H1 (cell line): ENCODE data around the gene ARHGEF4. TPM values are rescaled to one million over a fixed set of nuclear protein-coding genes. Genes with fewer than 3 reads are reported as not detected.

Experiments
- CTCF ChIA-PET: fragments of 300-600 bp; sonication (Branson Sonifier 250); formaldehyde crosslinking; loops from one replicate; lab custom pipeline; 2021; ENCODE audit not compliant: partially characterized antibody; lab: Charles Lee
- POLR2A ChIA-PET: fragments of 300-600 bp; sonication (Branson Sonifier 250); formaldehyde crosslinking; loops from one replicate; lab custom pipeline; 2021; ENCODE audit warnings: inconsistent platforms; ENCODE audit not compliant: partially characterized antibody; lab: Charles Lee
- DNase-seq, 2 experiments: peaks; one replicate each; pipeline versions ENCODE4 v3.0.0 to v3.0.0-alpha.2; 2010 to 2022; ENCODE audit warnings: low spot score in 2 of 2, low read depth in 1 of 2, mixed read lengths in 1 of 2
- FAIRE-seq: peaks from 2 replicates; lab custom pipeline; 2011; peaks lifted over from hg19 to GRCh38; lab: Jason Lieb, UNC
- H2AFZ ChIP-seq: 2 replicates; pipeline ENCODE4 v1.8.1; 2012; ENCODE audit warnings: low read length, inconsistent platforms
- H2AK5ac ChIP-seq: 2 replicates; pipeline ENCODE4 v1.6.1; 2013; ENCODE audit warnings: low read depth, low read length
- H2BK120ac ChIP-seq: replicated peaks from 2 replicates; pipeline ENCODE3; 2013; ENCODE audit warnings: low read depth, low read length, inconsistent platforms
- H2BK12ac ChIP-seq: 2 replicates; pipeline ENCODE4 v1.6.1; 2013; ENCODE audit warnings: low read depth, low read length
- H2BK15ac ChIP-seq: 2 replicates; pipeline ENCODE4 v1.6.1; 2013; ENCODE audit warnings: low read length
- H2BK20ac ChIP-seq: 2 replicates; pipeline ENCODE4 v1.6.1; 2013; ENCODE audit warnings: low read length
- H2BK5ac ChIP-seq: 2 replicates; pipeline ENCODE4 v1.6.1; 2013; ENCODE audit warnings: low read depth, low read length
- H3K14ac ChIP-seq: 2 replicates; pipeline ENCODE4 v1.6.1; 2013; ENCODE audit warnings: inconsistent platforms; ENCODE audit not compliant: insufficient read length
- H3K18ac ChIP-seq: 2 replicates; pipeline ENCODE4 v1.6.1; 2013; ENCODE audit warnings: low read length; ENCODE audit errors: extremely low read depth
- H3K23ac ChIP-seq: 2 replicates; pipeline ENCODE4 v1.6.1; 2013; ENCODE audit warnings: inconsistent platforms; ENCODE audit not compliant: insufficient read length
- H3K23me2 ChIP-seq: 2 replicates; pipeline ENCODE4 v1.6.1; 2013; ENCODE audit warnings: low read depth, low read length
- H3K27ac ChIP-seq: 2 replicates; pipeline ENCODE4 v1.6.1; 2011; ENCODE audit warnings: low read depth, low read length, inconsistent platforms
- H3K27me3 ChIP-seq, 4 experiments: replicated peaks in 1 of 4; 1 replicate in 1 of 4; 2 replicates in 3 of 4; pipeline versions ENCODE4 v1.6.1 to v1.8.1; 2011 to 2013; ENCODE audit warnings: low read length in 3 of 4, mild to moderate bottlenecking in 3 of 4, inconsistent platforms in 2 of 4, mixed read lengths in 2 of 4, moderate library complexity in 1 of 4; ENCODE audit not compliant: control insufficient read depth in 3 of 4, insufficient read depth in 3 of 4; ENCODE audit errors: extremely low read depth in 1 of 4
- H3K36me3 ChIP-seq, 4 experiments: 2 replicates each; pipeline versions ENCODE4 v1.6.1 to v1.8.1; 2011 to 2013; ENCODE audit warnings: mild to moderate bottlenecking in 4 of 4, low read length in 3 of 4, moderate library complexity in 2 of 4, control low read depth in 1 of 4, inconsistent platforms in 1 of 4; ENCODE audit not compliant: insufficient read depth in 4 of 4, control insufficient read depth in 2 of 4
- H3K4ac ChIP-seq: replicated peaks from 2 replicates; pipeline ENCODE3; 2013; ENCODE audit warnings: low read length, low read depth, mixed read lengths, inconsistent platforms; ENCODE audit not compliant: insufficient read length
- H3K4me1 ChIP-seq, 4 experiments: replicated peaks in 1 of 4; 1 replicate in 1 of 4; 2 replicates in 3 of 4; pipeline versions ENCODE4 v1.6.1 to v1.8.1; 2011 to 2013; ENCODE audit warnings: low read length in 3 of 4, inconsistent platforms in 2 of 4, mixed read lengths in 1 of 4; ENCODE audit not compliant: insufficient read depth in 4 of 4, control insufficient read depth in 3 of 4
- H3K4me2 ChIP-seq, 2 experiments: 2 replicates each; pipeline versions ENCODE4 v1.6.1 to v1.8.1; 2011 to 2013; ENCODE audit warnings: low read depth in 2 of 2, low read length in 2 of 2, control low read depth in 1 of 2, inconsistent platforms in 1 of 2, mild to moderate bottlenecking in 1 of 2; ENCODE audit not compliant: insufficient read depth in 1 of 2
- H3K4me3 ChIP-seq, 4 experiments: fragments of 200-600, 300-600 bp in 1 of 4; sonication (generic), shearing (Covaris generic), sonication (Bioruptor Twin) in 1 of 4; 2 replicates each; pipeline versions ENCODE4 v1.5.1 to v1.8.1; 2011 to 2016; ENCODE audit warnings: low read length in 4 of 4, low read depth in 3 of 4, control low read depth in 2 of 4, inconsistent platforms in 2 of 4, mild to moderate bottlenecking in 2 of 4, mixed read lengths in 1 of 4, moderate library complexity in 1 of 4; ENCODE audit not compliant: insufficient read depth in 2 of 4; ENCODE audit errors: extremely low read depth in 1 of 4
- H3K56ac ChIP-seq: replicated peaks from 2 replicates; pipeline ENCODE3; 2013; ENCODE audit warnings: low read depth, mild to moderate bottlenecking, mixed read lengths, low read length, inconsistent platforms; ENCODE audit not compliant: insufficient read length
- H3K79me1 ChIP-seq: 2 replicates; pipeline ENCODE4 v1.6.1; 2013; ENCODE audit warnings: low read depth, low read length, control low read depth
- H3K79me2 ChIP-seq, 2 experiments: 2 replicates each; pipeline versions ENCODE4 v1.6.1 to v1.8.1; 2012 to 2013; ENCODE audit warnings: low read length in 2 of 2, mild to moderate bottlenecking in 2 of 2, inconsistent platforms in 1 of 2; ENCODE audit not compliant: insufficient read depth in 2 of 2, control insufficient read depth in 1 of 2
- H3K9ac ChIP-seq, 4 experiments: replicated peaks in 1 of 4; 1 replicate in 1 of 4; 2 replicates in 3 of 4; pipeline versions ENCODE4 v1.6.1 to v1.8.1; 2011 to 2013; ENCODE audit warnings: low read depth in 3 of 4, low read length in 3 of 4, control low read depth in 2 of 4, mild to moderate bottlenecking in 2 of 4, moderate library complexity in 2 of 4, inconsistent platforms in 1 of 4; ENCODE audit errors: extremely low read depth in 1 of 4
- H3K9me3 ChIP-seq, 2 experiments: 2 replicates each; pipeline versions ENCODE4 v1.6.1 to v1.8.1; 2012 to 2013; ENCODE audit warnings: mild to moderate bottlenecking in 2 of 2, moderate library complexity in 2 of 2, control low read depth in 1 of 2, inconsistent platforms in 1 of 2, low read depth in 1 of 2, low read length in 1 of 2, mixed read lengths in 1 of 2; ENCODE audit not compliant: insufficient read depth in 2 of 2
- H4K20me1 ChIP-seq, 2 experiments: replicated peaks in 1 of 2; 2 replicates each; pipeline versions ENCODE3 to v1.8.1; 2011 to 2013; ENCODE audit warnings: inconsistent platforms in 2 of 2, low read length in 2 of 2, mild to moderate bottlenecking in 1 of 2; ENCODE audit not compliant: insufficient read depth in 2 of 2, control insufficient read depth in 1 of 2
- H4K5ac ChIP-seq: 2 replicates; pipeline ENCODE4 v1.6.1; 2013; ENCODE audit warnings: low read length, low read depth, mixed read lengths, inconsistent platforms; ENCODE audit not compliant: insufficient read length
- H4K8ac ChIP-seq: 2 replicates; pipeline ENCODE4 v1.8.0; 2013; ENCODE audit warnings: mild to moderate bottlenecking, moderate library complexity, low read length, inconsistent platforms; ENCODE audit not compliant: insufficient read depth; ENCODE audit errors: extremely low read depth
- H4K91ac ChIP-seq: replicated peaks from 2 replicates; pipeline ENCODE3; 2013; ENCODE audit warnings: low read length, mixed read lengths, inconsistent platforms; ENCODE audit not compliant: insufficient read length
- BCL11A ChIP-seq, 2 experiments: IDR thresholded peaks; one replicate each; pipeline ENCODE4 v1.6.1; 2011; ENCODE audit warnings: low read depth in 2 of 2, low read length in 2 of 2, mild to moderate bottlenecking in 2 of 2
- CHD1 ChIP-seq: IDR thresholded peaks from 2 replicates; pipeline ENCODE4 v1.6.1; 2012; ENCODE audit warnings: low read depth, low read length, improper control_type of control experiment
- EZH2 ChIP-seq: fragments of 200-600 bp; sonication (generic); IDR thresholded peaks from 2 replicates; pipeline ENCODE4 v1.7.1; 2012; ENCODE audit warnings: low read depth, mild to moderate bottlenecking, moderate library complexity, low read length, inconsistent platforms; ENCODE audit not compliant: severe bottlenecking
- HDAC6 ChIP-seq: IDR thresholded peaks from one replicate; pipeline ENCODE4 v1.7.1; 2012; ENCODE audit warnings: low read depth, mild to moderate bottlenecking, inconsistent platforms, low read length, moderate library complexity
- KDM1A ChIP-seq: fragments of 200-600, 300-600 bp; sonication (generic); IDR thresholded peaks from 2 replicates; pipeline ENCODE4 v1.7.1; 2016; ENCODE audit warnings: mild to moderate bottlenecking, low read length, borderline replicate concordance
- KDM5A ChIP-seq: fragments of 200-600 bp; IDR thresholded peaks from 2 replicates; pipeline ENCODE4 v1.7.1; 2012; ENCODE audit warnings: mild to moderate bottlenecking, low read length, inconsistent platforms, mixed read lengths
- POLR2A ChIP-seq, 2 experiments: IDR thresholded peaks; 1 replicate in 1 of 2; 2 replicates in 1 of 2; pipeline ENCODE4 v1.6.1; 2011; ENCODE audit warnings: low read depth in 2 of 2, low read length in 2 of 2, mild to moderate bottlenecking in 2 of 2; ENCODE audit errors: control extremely low read depth in 1 of 2
- SIRT6 ChIP-seq: IDR thresholded peaks from one replicate; pipeline ENCODE4 v1.7.1; 2012; ENCODE audit warnings: low read length, inconsistent platforms
- SP4 ChIP-seq: IDR thresholded peaks from 2 replicates; pipeline ENCODE4 v1.6.1; 2012; ENCODE audit warnings: low read length, inconsistent platforms
- SUZ12 ChIP-seq: fragments of 200-600 bp; sonication (generic); IDR thresholded peaks from 2 replicates; pipeline ENCODE4 v1.6.1; 2012; ENCODE audit warnings: mild to moderate bottlenecking, inconsistent platforms, low read length, moderate library complexity, mixed read lengths
- TCF12 ChIP-seq: IDR thresholded peaks from 2 replicates; pipeline ENCODE4 v1.6.1; 2011; ENCODE audit warnings: low read depth, mild to moderate bottlenecking, low read length
- TEAD4 ChIP-seq: IDR thresholded peaks from 2 replicates; pipeline ENCODE4 v1.6.1; 2012; ENCODE audit warnings: low read depth, low read length, inconsistent platforms, mixed read lengths
- ZNF274 ChIP-seq: IDR thresholded peaks from 2 replicates; pipeline ENCODE4 v1.7.0; 2012; ENCODE audit warnings: low read length, borderline replicate concordance; ENCODE audit errors: extremely low read depth
- WGBS, 2 experiments: shearing (Covaris generic) in 1 of 2; methylation state at CpG; one replicate each; pipeline versions ENCODE4 v1.1.6 to v1.1.7; 2013 to 2015; ENCODE audit warnings: low lambda C conversion rate in 2 of 2, mixed read lengths in 2 of 2, inconsistent platforms in 1 of 2, low coverage in 1 of 2, missing lambda C conversion rate in 1 of 2; ENCODE audit not compliant: insufficient replicate concordance in 2 of 2, insufficient coverage in 1 of 2, insufficient read length in 1 of 2; ENCODE audit errors: extremely low coverage in 1 of 2, missing lambda C conversion rate in 1 of 2; 5-methylcytosine and 5-hydroxymethylcytosine counted together
- polyA plus RNA-seq, 7 experiments: library from polyadenylated mRNA; depleted of rRNA in 3 of 7; stranded (reverse) in 5 of 7; unstranded in 2 of 7; fragments of >200 nt in 5 of 7; fragments of 200-250 nt in 2 of 7; gene quantifications; 1 replicate in 5 of 7; 2 replicates in 1 of 7; 4 replicates in 1 of 7; pipeline versions ENCODE4 v1.2.1 to v1.2.3, GENCODE V29; 2011 to 2013; ENCODE audit warnings: missing spikeins in 2 of 7, mixed read lengths in 2 of 7
- total RNA-seq: library from RNA; stranded (reverse); fragmentation: NEBNext Ultra II Directional; extraction: Animal tissue kit (Norgen Biotek cat#: 25700); gene quantifications from 2 replicates; pipeline ENCODE4 v1.2.1, GENCODE V29; 2021

The ARHGEF4 gene
- total and polyA plus RNA-seq, 2 of the 8 experiments (the other 6 are each of a cell fraction or from before 2014, with no cell fraction given) = 10.6 to 14.6 TPM

GRCh38 chr2:130908832-130909231 lies 72.1 kb downstream of the ARHGEF4 start:
- Histone ChIP-seq H3K27me3 (no peaks in the 10 kb centered on the region), H2BK5ac (no peak overlapping the region), H3K9ac (no peak overlapping the region), H3K18ac (no peak overlapping the region)
- POLR2A ChIA-PET = no interaction called here
- TF ChIP-seq KDM1A (no peak), KDM5A (no peak), TEAD4 (no peak), EZH2 (no peak), POLR2A (IDR thresholded peaks at IDR 0.05; ENCODE audit: control extremely low read depth in 1 of 2, low read depth in 2 of 2, low read length in 2 of 2) (no peak), TCF12 (no peak), HDAC6 (no peak), CHD1 (no peak), BCL11A (IDR thresholded peaks at IDR 0.05; ENCODE audit: low read depth in 2 of 2, low read length in 2 of 2) (no peak), ZNF274 (no peak), SUZ12 (no peak), SP4 (no peak), SIRT6 (no peak)
- TF ChIP-seq, all 59 proteins: peak for 0
- no peak overlapping the region for H2AK5ac ChIP-seq
- H3K79me2 ChIP-seq = no peaks in the 10 kb centered on the region
- no peak overlapping the region for H3K23ac ChIP-seq
- H3K9me3 ChIP-seq = peaks cover 4 to 9% of the 10 kb centered on the region in 2 experiments; a peak in 3 of 4 replicates
- H3K36me3 ChIP-seq = peaks cover 0 to 3% (median 0%) of the 10 kb centered on the region in 4 experiments; a peak in 1 of 8 replicates
- H3K56ac ChIP-seq = no peak overlapping the region
- peaks cover 0 to 5% (median 0%) of the 10 kb centered on the region in 4 experiments; a peak in 1 of 7 replicates for H3K4me1 ChIP-seq
- H4K91ac ChIP-seq = no peak overlapping the region
- no peak overlapping the region for H3K27ac ChIP-seq
- H4K8ac ChIP-seq = no peak overlapping the region
- WGBS, 2 experiments = 93% methylated on average over 5 of the region's 5 CpGs; no CpG with 5 or more reads in 1 of the 2 experiments
- H3K4me3 ChIP-seq = no peak overlapping the region
- H2BK12ac ChIP-seq = no peak overlapping the region
- H3K79me1 ChIP-seq = no peaks in the 10 kb centered on the region
- H4K5ac ChIP-seq = no peak overlapping the region
- H2BK20ac ChIP-seq = no peak overlapping the region
- H3K4ac ChIP-seq = no peak overlapping the region
- H3K4me2 ChIP-seq = no peak overlapping the region
- no peak overlapping the region for H2AFZ ChIP-seq
- H2BK120ac ChIP-seq = no peak overlapping the region
- no peaks in the 10 kb centered on the region for H4K20me1 ChIP-seq
- no peak overlapping the region for H2BK15ac ChIP-seq
- H3K23me2 ChIP-seq = no peaks in the 10 kb centered on the region
- CTCF ChIA-PET = interaction anchor here (1.3 to 2.2 kb wide), 2 partner anchors 14 to 111 kb away, joined by 5 to 10 read pairs; no protein-coding TSS in a partner anchor
- H3K14ac ChIP-seq = no peak overlapping the region
- no peak for FAIRE-seq
- no peak for DNase-seq
